Measurements from ENCODE around the gene TMEM161A.
"Not testable (repeated sequence)": the region's sequence is repeated elsewhere in the genome, so short reads cannot be mapped to it uniquely, and the experiment has no call there.

The TMEM161A gene

GRCh38 chr19:19155495-19156219 lies 17.4 kb upstream of the TMEM161A start:
- DNase-seq (ENCODE audit: low read depth in 2 of 2), result no peak

DNA sequence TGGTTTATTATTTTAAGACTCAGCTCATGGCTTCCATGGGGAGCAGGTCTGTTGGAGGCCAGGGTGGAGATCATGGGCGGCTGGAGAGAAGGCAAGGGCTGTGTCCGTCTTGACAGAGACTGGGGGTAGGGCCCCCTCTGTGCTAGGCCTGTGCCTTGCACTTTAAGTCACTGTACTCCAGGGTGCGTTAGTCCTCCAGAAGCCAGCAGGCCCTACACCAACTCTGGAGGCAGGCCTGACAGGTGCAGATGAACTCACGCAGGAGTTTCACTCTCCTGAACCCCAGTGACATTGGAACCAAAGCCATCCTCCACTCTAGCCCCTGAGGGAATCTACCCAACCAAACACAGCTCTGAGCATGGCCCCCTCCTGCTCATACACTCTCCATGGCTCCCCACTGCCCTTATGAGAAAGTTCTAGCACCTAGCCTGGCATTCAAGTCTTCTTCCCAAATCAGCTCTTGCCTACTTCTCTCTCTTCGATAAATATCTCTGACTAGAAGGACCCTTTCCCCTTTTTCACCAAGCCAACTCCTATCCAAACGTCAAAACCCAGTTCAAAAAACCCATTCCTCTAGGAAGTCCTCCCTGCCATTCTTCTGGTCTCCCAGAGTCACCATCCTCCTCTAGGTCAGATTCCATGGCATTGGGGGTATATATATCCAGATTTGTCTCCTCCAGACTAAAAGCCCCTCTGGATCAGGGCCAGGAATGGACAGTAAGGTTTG lies 16.7 kb upstream of the TMEM161A start:
- DNase-seq (ENCODE audit: low read depth in 2 of 2), result no peak

GRCh38 chr19:19152668-19153384 lies 14.5 kb upstream of the TMEM161A start:
- DNase-seq (ENCODE audit: low read depth in 2 of 2), result no peak

GRCh38 chr19:19151418-19151817 lies 13.1 kb upstream of the TMEM161A start:
- no peak for DNase-seq (ENCODE audit: low read depth in 2 of 2)

DNA sequence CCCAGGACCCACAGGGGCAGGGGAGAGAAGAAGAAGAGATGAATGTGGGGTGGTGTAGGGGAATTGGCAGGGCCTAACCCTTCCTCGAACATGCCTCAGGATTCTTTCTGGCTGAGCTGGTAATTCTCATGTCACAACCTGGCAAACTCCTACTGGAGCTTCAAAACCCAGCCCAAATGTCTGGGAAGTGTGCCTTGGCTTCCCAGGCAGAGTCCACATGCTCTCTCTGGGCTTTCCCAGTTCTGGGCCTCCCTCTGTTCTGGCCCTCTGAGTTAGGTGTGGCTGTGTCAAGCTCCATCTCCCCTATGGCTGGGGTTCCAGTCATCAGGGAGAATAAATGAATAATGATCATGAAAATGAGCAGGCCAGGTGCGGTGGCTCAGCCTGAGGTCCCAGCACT lies 11.2 kb upstream of the TMEM161A start:
- no peak for DNase-seq (ENCODE audit: low read depth in 2 of 2)

DNA sequence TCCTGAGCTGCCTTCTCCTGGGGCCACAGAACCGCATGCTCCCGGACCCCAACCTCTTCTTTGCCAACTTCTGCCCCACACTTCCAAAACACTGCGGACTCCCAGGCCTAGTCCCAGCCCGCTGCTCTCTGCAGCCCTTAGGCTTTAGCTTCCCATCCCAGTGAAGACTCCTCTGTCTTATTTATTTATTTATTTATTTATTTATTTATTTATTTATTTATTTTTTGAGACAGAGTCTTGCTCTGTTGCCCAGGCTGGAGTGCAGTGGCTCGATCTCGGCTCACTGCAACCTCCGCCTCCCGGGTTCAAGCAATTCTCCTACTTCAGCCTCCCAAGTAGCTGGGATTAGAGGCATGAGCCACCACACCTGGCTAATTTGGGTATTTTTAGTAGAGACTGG lies 10.2 kb upstream of the TMEM161A start:
- DNase-seq (ENCODE audit: low read depth in 2 of 2), result not testable (repeated sequence)

DNA sequence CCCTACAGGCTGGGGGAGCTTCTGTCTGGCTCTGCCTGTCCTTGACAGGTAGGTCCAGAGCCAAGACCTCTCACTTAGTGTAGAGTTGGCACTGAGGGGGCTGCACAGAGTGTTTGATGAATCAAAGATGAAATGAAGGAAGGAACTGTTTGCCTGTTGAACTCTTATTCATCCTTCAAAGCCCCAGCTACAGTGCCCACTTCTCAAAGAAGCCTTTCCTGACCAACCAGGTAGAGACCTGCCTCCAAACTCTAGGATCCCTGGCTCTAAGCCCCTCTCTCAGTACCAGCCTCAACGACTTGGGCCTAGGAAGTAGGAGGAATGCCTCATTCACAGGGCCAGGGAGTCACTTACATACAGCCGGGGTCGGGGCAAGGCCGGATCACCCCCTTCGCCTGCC lies 9.1 kb upstream of the TMEM161A start:
- DNase-seq (ENCODE audit: low read depth in 2 of 2), result no peak

- no peak for DNase-seq (ENCODE audit: low read depth in 2 of 2)
Observed at GRCh38 chr19:19146865-19147264, 8.6 kb upstream of the TMEM161A start.

DNA sequence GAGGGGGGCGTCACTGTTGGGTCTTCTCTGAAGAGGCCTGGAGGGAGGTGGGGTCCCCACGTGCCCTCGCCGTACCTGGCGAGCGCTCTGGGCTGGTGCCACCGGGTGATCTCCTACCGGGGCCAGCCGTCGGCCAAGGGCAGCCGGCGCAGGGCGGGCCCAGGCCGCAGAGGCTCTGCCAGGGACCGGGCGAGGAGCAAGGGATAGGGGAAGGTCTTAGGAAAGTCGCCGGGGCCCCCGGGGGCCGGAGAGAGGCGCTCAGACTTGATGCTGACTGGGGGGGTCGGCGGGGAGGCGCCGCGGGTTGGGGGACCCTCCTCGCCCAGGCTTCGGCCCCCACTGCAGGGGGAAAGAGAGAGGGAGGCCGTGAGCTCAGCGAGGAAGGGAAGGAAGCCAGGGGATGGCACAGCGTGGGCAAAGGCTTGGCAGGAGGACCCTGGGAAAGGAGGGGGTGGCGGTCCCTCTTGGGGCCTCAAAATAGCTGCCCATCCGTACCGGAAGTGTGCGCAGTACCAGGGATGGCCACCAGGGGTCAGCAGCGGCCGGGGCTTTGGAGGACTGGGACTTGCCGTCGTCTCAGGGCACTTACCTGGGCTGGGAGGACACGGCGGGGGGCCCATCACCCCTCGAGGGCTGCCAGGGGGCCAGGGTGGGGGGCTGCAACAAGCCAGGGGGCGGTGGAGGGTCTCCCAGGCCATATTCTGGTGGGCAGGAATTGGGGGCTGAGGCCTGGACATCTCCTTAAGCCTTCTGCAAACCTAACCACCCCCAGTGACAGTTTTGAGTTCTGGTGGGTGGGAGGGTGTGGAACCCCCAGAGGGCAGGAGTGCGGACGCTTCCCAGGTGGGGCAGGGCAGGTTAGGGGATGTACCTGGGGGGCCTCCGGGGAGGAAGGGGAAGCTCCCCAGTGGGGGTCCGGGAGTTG lies 7.7 kb upstream of the TMEM161A start:
- peak; percentile 73 to 95 for DNase-seq (ENCODE audit: low read depth in 2 of 2)

DNA sequence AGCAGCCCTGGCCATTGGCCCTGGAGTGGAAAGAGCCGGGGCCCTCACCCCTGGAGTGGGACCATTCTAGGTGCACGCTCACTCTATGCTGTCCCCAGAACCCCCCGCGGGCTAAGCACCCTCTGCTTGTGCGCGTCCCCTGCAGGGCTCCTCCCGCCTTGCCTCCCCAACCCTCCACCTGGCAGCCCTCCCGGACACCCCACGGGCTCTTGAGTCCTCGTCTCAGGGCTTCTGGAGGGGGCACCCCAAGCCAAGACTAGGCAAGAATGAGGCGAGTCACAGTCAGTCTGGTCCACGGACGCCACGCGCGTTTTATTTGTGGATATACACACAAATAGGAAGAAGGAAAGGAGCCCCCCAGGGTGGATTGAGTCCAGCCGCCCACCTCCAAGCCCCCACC lies 7.0 kb upstream of the TMEM161A start:
- DNase-seq (ENCODE audit: low read depth in 2 of 2), result no peak

GRCh38 chr19:19142347-19142746 lies 4.1 kb upstream of the TMEM161A start:
- no peak for DNase-seq (ENCODE audit: low read depth in 2 of 2)

GRCh38 chr19:19140476-19140875 lies 2.2 kb upstream of the TMEM161A start:
- DNase-seq (ENCODE audit: low read depth in 2 of 2), result no peak

- no peak for DNase-seq (ENCODE audit: low read depth in 2 of 2)
Observed at GRCh38 chr19:19139876-19140229, 1.6 kb upstream of the TMEM161A start.

- DNase-seq (ENCODE audit: low read depth in 2 of 2), result no peak
Observed at GRCh38 chr19:19137556-19138108, 646 bp downstream of the TMEM161A start.

GRCh38 chr19:19135713-19136112 lies 2.6 kb downstream of the TMEM161A start:
- DNase-seq (ENCODE audit: low read depth in 2 of 2), result not testable (repeated sequence)

GRCh38 chr19:19134687-19135158 lies 3.6 kb downstream of the TMEM161A start:
- DNase-seq (ENCODE audit: low read depth in 2 of 2), result peak in 1 of 2 donors; percentile 41

DNA sequence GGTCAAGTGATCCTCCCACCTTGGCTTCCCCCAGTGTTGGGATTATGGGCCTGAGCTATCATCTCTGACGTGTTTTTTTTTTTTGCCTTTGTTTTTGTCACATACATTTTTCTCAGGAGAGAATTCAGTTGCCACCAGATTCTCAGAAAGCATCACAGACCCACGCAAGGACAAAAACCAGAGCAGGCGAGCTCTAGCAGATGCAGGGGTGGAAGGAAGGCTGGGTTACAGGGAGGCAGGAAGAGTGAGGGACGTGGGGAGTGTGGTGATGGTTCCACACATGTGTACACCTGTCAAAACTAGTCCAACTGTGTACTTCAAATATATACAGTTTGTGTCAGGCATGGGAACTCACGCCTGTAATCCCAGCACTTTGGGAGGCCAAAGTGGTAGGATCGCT lies 4.3 kb downstream of the TMEM161A start:
- no peak for DNase-seq (ENCODE audit: low read depth in 2 of 2)

- no peak for DNase-seq (ENCODE audit: low read depth in 2 of 2)
Observed at GRCh38 chr19:19132912-19133311, 5.4 kb downstream of the TMEM161A start.

- no peak for DNase-seq (ENCODE audit: low read depth in 2 of 2)
Observed at GRCh38 chr19:19131989-19132388, 6.3 kb downstream of the TMEM161A start.

GRCh38 chr19:19126102-19126501 lies 12.2 kb downstream of the TMEM161A start:
- no peak for DNase-seq (ENCODE audit: low read depth in 2 of 2)

DNA sequence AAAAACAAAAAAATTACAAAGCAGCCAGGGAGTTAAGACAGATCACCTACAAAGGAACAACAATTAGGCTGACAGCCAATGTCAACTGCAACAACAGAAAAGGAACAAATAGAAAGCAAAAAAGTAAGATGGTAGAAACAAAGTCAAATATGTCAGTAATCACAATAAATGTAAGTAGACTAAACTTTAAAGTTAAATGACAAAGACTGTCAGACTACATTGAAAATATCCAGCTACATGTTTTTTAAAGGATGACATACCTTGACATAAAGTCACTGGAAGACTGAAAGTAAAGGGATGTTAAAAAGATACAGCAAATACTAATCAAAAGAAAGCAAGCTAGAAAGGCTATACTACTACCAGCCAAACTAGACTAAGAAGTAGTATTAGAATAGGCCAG lies 14.9 kb downstream of the TMEM161A start:
- DNase-seq (ENCODE audit: low read depth in 2 of 2), result no peak
